Trophoblast cell (in vitro differentiated cells and primary cell): ENCODE results near the gene CD59.
"Not testable (repeated sequence)": the region's sequence is repeated elsewhere in the genome, so short reads cannot be mapped to it uniquely, and the experiment has no call there.

Experiments
- DNase-seq, 2 donors: peaks; one replicate each; pipeline ENCODE4 v3.0.0-alpha.2; 2016
- H2AFZ ChIP-seq: 2 replicates; pipeline ENCODE4 v1.6.1; 2013; ENCODE audit warnings: low read length, moderate library complexity, mild to moderate bottlenecking; ENCODE audit not compliant: insufficient read depth, poor library complexity
- H2AK5ac ChIP-seq: 2 replicates; pipeline ENCODE4 v1.6.1; 2013; ENCODE audit warnings: mild to moderate bottlenecking, low read length
- H2BK120ac ChIP-seq: 2 replicates; pipeline ENCODE4 v1.6.1; 2013; ENCODE audit warnings: low read length, mild to moderate bottlenecking, moderate library complexity; ENCODE audit not compliant: insufficient read depth, poor library complexity
- H2BK12ac ChIP-seq: 2 replicates; pipeline ENCODE4 v1.6.1; 2013; ENCODE audit warnings: mild to moderate bottlenecking, low read length, moderate library complexity
- H2BK5ac ChIP-seq: 2 replicates; pipeline ENCODE4 v1.6.1; 2013; ENCODE audit warnings: low read length, low read depth, moderate library complexity, mild to moderate bottlenecking; ENCODE audit not compliant: poor library complexity
- H3K14ac ChIP-seq: 2 replicates; pipeline ENCODE4 v1.6.1; 2013; ENCODE audit warnings: mild to moderate bottlenecking, low read length
- H3K18ac ChIP-seq: 2 replicates; pipeline ENCODE4 v1.6.1; 2013; ENCODE audit warnings: mild to moderate bottlenecking, low read length
- H3K23ac ChIP-seq: 2 replicates; pipeline ENCODE4 v1.6.1; 2013; ENCODE audit warnings: low read length
- H3K27ac ChIP-seq: 2 replicates; pipeline ENCODE4 v1.5.1; 2013; ENCODE audit warnings: low read depth, mild to moderate bottlenecking, inconsistent platforms, low read length, moderate library complexity
- H3K27me3 ChIP-seq: 2 replicates; pipeline ENCODE4 v1.6.1; 2013; ENCODE audit warnings: inconsistent platforms, mild to moderate bottlenecking, low read length, moderate library complexity; ENCODE audit not compliant: insufficient read depth
- H3K36me3 ChIP-seq, 2 experiments: 1 replicate in 1 of 2; 2 replicates in 1 of 2; pipeline ENCODE4 v1.6.1; 2013; ENCODE audit warnings: low read length in 2 of 2, mild to moderate bottlenecking in 2 of 2, moderate library complexity in 1 of 2; ENCODE audit not compliant: insufficient read depth in 2 of 2, control insufficient read depth in 1 of 2
- H3K4ac ChIP-seq: 2 replicates; pipeline ENCODE4 v1.6.1; 2013; ENCODE audit warnings: low read depth, mild to moderate bottlenecking, low read length, moderate library complexity
- H3K4me1 ChIP-seq, 2 experiments: 1 replicate in 1 of 2; 2 replicates in 1 of 2; pipeline ENCODE4 v1.6.1; 2013; ENCODE audit warnings: low read length in 2 of 2, mild to moderate bottlenecking in 2 of 2, moderate library complexity in 1 of 2; ENCODE audit not compliant: insufficient read depth in 2 of 2, control insufficient read depth in 1 of 2
- H3K4me2 ChIP-seq: 2 replicates; pipeline ENCODE4 v1.6.1; 2013; ENCODE audit warnings: inconsistent platforms, mild to moderate bottlenecking, low read length, moderate library complexity
- H3K4me3 ChIP-seq: 2 replicates; pipeline ENCODE4 v1.5.1; 2013; ENCODE audit warnings: mild to moderate bottlenecking, low read depth, low read length, inconsistent platforms
- H3K79me1 ChIP-seq: one replicate; pipeline ENCODE4 v1.6.1; 2013; ENCODE audit warnings: low read length
- H3K79me2 ChIP-seq: 2 replicates; pipeline ENCODE4 v1.6.1; 2013; ENCODE audit warnings: low read length, mild to moderate bottlenecking; ENCODE audit not compliant: control insufficient read depth, insufficient read depth, poor library complexity
- H3K9ac ChIP-seq: 2 replicates; pipeline ENCODE4 v1.6.1; 2013; ENCODE audit warnings: mild to moderate bottlenecking, low read length
- H3K9me3 ChIP-seq: 2 replicates; pipeline ENCODE4 v1.6.1; 2013; ENCODE audit warnings: low read depth, mild to moderate bottlenecking, control low read depth, inconsistent platforms, low read length; ENCODE audit not compliant: insufficient read depth
- H4K12ac ChIP-seq: 2 replicates; pipeline ENCODE4 v1.6.1; 2013; ENCODE audit warnings: low read depth, mild to moderate bottlenecking, low read length, moderate library complexity
- H4K8ac ChIP-seq: 2 replicates; pipeline ENCODE4 v1.6.1; 2013; ENCODE audit warnings: low read depth, mild to moderate bottlenecking, low read length, moderate library complexity
- H4K91ac ChIP-seq: one replicate; pipeline ENCODE4 v1.6.1; 2013; ENCODE audit warnings: low read depth, mild to moderate bottlenecking, low read length, moderate library complexity
- WGBS: extraction: QIAGEN DNeasy Blood & Tissue Kit; methylation state at CpG from one replicate; pipeline ENCODE4 v1.1.7; 2013; ENCODE audit warnings: missing lambda C conversion rate; ENCODE audit not compliant: insufficient read length, insufficient coverage; ENCODE audit errors: extremely low coverage; 5-methylcytosine and 5-hydroxymethylcytosine counted together

Gene CD59

DNA sequence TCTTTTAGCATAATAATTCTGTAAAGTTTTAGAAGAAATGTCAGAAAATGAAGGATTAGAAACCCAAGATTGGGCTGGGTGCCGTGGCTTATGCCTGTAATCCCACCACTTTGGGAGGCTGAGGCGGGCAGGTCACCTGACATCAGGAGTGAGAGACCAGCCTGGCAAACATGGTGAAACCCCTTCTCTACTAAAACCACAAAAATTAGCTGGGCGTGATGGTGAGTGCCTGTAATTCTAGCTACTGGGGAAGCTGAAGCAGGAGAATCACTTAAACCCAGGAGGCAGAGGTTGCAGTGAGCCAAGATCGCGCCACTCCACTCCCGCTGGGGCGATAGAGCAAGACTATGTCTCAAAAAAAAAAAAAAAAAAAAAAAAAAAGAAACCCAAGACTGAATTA, 74.7 kb downstream of the CD59 start:
- H3K23ac ChIP-seq, H3K79me1 ChIP-seq, H3K27ac ChIP-seq, H4K8ac ChIP-seq, H3K79me2 ChIP-seq, H2AFZ ChIP-seq, H4K91ac ChIP-seq, H3K9ac ChIP-seq, H3K4me3 ChIP-seq, H3K18ac ChIP-seq, H2BK12ac ChIP-seq, H2AK5ac ChIP-seq, H2BK120ac ChIP-seq, H3K4ac ChIP-seq, H3K36me3 ChIP-seq, H4K12ac ChIP-seq, DNase-seq, H3K27me3 ChIP-seq, H2BK5ac ChIP-seq, H3K14ac ChIP-seq, H3K4me1 ChIP-seq, H3K9me3 ChIP-seq, H3K4me2 ChIP-seq: not testable (repeated sequence)
- no CpG with 5 or more reads among the region's 7 CpGs for WGBS

DNA sequence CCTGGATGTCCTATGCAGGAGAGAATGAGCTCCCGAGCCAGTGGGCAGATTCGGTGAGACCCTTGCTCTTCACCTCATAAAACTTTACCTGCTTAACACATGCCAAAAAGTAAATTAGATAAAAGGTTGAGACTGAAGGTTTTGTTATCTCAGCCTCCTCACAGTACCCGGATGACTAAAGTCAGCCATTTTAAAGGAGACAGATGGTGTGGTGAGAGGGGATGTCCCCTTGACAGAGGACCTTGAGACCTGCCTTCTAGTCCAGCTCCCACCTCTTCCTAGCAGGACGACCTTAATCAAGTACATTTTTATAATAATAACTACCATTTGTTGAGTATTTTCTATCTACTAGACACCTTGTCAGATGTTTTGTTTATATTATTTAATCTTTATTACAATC, 75.3 kb downstream of the CD59 start:
- H4K8ac ChIP-seq, result no peak overlapping the region
- H3K27me3 ChIP-seq, result no peaks in the 10 kb centered on the region
- no peak overlapping the region for H3K23ac ChIP-seq
- no CpG with 5 or more reads among the region's 4 CpGs for WGBS
- no peak overlapping the region for H3K9ac ChIP-seq
- no peaks in the 10 kb centered on the region for H3K79me2 ChIP-seq
- no peaks in the 10 kb centered on the region for H3K36me3 ChIP-seq
- no peaks in the 10 kb centered on the region for H3K79me1 ChIP-seq
- H3K4me2 ChIP-seq, result no peak overlapping the region
- no peak overlapping the region for H4K12ac ChIP-seq
- no peak overlapping the region for H2BK5ac ChIP-seq
- no peak overlapping the region for H2AFZ ChIP-seq
- H3K14ac ChIP-seq, result no peak overlapping the region
- no peaks in the 10 kb centered on the region for H3K9me3 ChIP-seq
- DNase-seq, result no peak
- H3K4ac ChIP-seq, result no peak overlapping the region
- no peak overlapping the region for H3K18ac ChIP-seq
- no peak overlapping the region for H2BK120ac ChIP-seq
- H3K27ac ChIP-seq, result no peak overlapping the region
- no peak overlapping the region for H4K91ac ChIP-seq
- H2AK5ac ChIP-seq, result no peak overlapping the region
- H3K4me3 ChIP-seq, result no peak overlapping the region
- no peaks in the 10 kb centered on the region for H3K4me1 ChIP-seq
- no peak overlapping the region for H2BK12ac ChIP-seq

DNA sequence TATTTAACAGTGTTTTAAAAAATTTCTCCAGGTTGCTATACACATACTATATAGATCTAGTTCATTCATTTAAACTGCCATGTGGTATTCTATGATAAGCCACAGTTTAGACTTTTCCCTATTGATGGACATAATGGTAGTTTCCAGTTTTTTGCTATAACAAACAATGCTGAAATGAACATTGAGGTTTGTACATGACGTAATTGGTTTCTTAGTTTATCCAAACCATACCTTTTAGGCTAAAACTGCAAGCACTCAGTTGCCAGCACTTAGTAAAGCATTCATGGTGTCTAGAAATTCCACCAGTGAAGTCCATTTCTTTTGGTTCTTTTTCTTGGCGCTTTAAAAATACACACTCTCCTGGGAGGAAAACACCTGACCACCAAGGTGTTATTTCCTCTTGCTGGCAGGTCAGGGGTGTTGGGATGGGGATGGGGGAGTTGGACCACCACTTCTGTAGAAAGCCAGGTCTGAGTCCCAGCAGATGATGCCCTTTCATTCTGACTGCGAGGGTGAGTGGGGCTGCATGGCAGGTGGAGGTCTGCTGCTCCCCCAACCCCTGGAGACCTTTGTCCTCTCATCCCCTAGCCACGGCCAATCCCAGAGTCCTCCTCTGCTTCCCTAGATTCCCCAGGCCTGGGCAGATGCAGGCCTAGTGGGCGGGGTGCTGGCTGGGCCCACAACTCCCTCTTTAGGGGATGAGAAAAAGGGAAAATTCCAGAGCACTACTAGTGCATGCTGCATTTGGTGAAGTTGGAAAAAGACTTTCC, 76.7 kb downstream of the CD59 start:
- H3K27me3 ChIP-seq, result no peaks in the 10 kb centered on the region
- no peak overlapping the region for H3K4me3 ChIP-seq
- H4K12ac ChIP-seq, result no peak overlapping the region
- no peak overlapping the region for H3K18ac ChIP-seq
- no peak overlapping the region for H3K9ac ChIP-seq
- no peak overlapping the region for H2BK12ac ChIP-seq
- H3K4me1 ChIP-seq, result no peaks in the 10 kb centered on the region
- H3K79me2 ChIP-seq, result no peaks in the 10 kb centered on the region
- H2AFZ ChIP-seq, result no peak overlapping the region
- no peak overlapping the region for H4K8ac ChIP-seq
- no peak for DNase-seq
- H2BK5ac ChIP-seq, result no peak overlapping the region
- WGBS, result no CpG with 5 or more reads among the region's 5 CpGs
- H2AK5ac ChIP-seq, result no peak overlapping the region
- no peak overlapping the region for H3K14ac ChIP-seq
- no peak overlapping the region for H3K4me2 ChIP-seq
- H4K91ac ChIP-seq, result no peak overlapping the region
- no peaks in the 10 kb centered on the region for H3K36me3 ChIP-seq
- no peaks in the 10 kb centered on the region for H3K79me1 ChIP-seq
- H3K27ac ChIP-seq, result no peak overlapping the region
- H3K9me3 ChIP-seq, result no peaks in the 10 kb centered on the region
- H3K23ac ChIP-seq, result no peak overlapping the region
- H3K4ac ChIP-seq, result no peak overlapping the region
- no peak overlapping the region for H2BK120ac ChIP-seq

DNA sequence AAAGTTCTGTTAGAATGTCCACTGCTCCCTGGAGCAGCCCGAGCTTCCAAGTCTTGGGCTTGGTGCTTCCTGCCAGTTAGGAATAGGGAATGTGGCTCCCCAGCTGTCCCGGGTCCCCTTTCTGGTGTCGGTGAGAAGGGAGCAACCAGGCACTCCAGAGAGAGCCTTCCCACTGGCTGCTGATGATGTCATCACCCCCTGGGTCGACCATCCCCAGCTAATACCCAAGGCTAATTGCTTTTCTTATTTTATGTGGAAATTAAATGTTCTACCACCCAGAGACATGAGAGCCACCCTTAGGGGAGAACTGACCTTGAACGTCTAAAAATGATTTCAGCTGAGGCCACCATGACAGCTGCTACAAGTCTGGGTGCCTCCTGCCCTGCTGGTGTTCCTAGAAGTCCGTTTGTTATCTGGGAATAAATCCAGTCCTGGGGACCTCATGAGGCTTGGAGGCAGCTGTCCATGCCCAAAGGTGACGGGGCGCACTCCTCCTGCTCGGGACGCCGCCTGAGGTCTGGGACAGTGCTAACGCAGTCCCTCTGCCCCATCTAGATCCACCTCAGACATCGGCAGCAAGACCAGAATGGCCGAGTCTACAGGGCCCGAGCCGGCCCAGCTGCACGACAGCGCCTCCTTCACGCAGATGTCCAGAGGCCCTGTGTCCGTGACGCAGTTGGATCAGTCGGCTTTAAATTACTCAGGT, 77.9 kb downstream of the CD59 start:
- no peaks in the 10 kb centered on the region for H3K27me3 ChIP-seq
- no peak overlapping the region for H2BK12ac ChIP-seq
- no peak overlapping the region for H2BK5ac ChIP-seq
- H3K4me3 ChIP-seq, result no peak overlapping the region
- no peak overlapping the region for H2AFZ ChIP-seq
- H3K4me1 ChIP-seq, result no peaks in the 10 kb centered on the region
- no peak overlapping the region for H2BK120ac ChIP-seq
- H2AK5ac ChIP-seq, result no peak overlapping the region
- H3K36me3 ChIP-seq, result no peaks in the 10 kb centered on the region
- H4K12ac ChIP-seq, result no peak overlapping the region
- H3K79me2 ChIP-seq, result no peaks in the 10 kb centered on the region
- no peaks in the 10 kb centered on the region for H3K9me3 ChIP-seq
- no peak overlapping the region for H3K23ac ChIP-seq
- no peak overlapping the region for H3K9ac ChIP-seq
- no peaks in the 10 kb centered on the region for H3K79me1 ChIP-seq
- H4K8ac ChIP-seq, result no peak overlapping the region
- no peak overlapping the region for H3K18ac ChIP-seq
- peak in 1 of 2 donors; percentile 30 for DNase-seq
- H3K27ac ChIP-seq, result no peak overlapping the region
- H3K4ac ChIP-seq, result no peak overlapping the region
- no peak overlapping the region for H3K14ac ChIP-seq
- no peak overlapping the region for H4K91ac ChIP-seq
- WGBS, result no CpG with 5 or more reads among the region's 22 CpGs
- no peak overlapping the region for H3K4me2 ChIP-seq
